GM23248 (cell line): ENCODE data around the gene TSPAN4.

Experiments
- EZH2 ChIP-seq: fragments of 200-600 bp; sonication (generic); IDR thresholded peaks from 2 replicates; pipeline ENCODE4 v1.6.1; 2018; ENCODE audit warnings: antibody characterized with exemption, mild to moderate bottlenecking; ENCODE audit not compliant: insufficient read depth, poor library complexity, severe bottlenecking
- EZH2phosphoT487 ChIP-seq: fragments of 200-600 bp; sonication (generic); IDR thresholded peaks from 2 replicates; pipeline ENCODE4 v1.6.1; 2018; ENCODE audit warnings: antibody characterized with exemption, moderate library complexity, mild to moderate bottlenecking, low read depth; ENCODE audit not compliant: insufficient read depth

- TF ChIP-seq EZH2 (no peak), EZH2phosphoT487 (no peak)
Measured at GRCh38 chr11:832529-833113, 10.0 kb upstream of the TSPAN4 start, which contains the start of gene CD151.
